GM18909 (cell line): ENCODE data around the gene ACSBG1.
"Not testable (repeated sequence)": the region's sequence is repeated elsewhere in the genome, so short reads cannot be mapped to it uniquely, and the experiment has no call there.

Experiments used
- ATAC-seq: cut with Tn5 transposase; IDR thresholded peaks from one replicate; pipeline ENCODE4 v1.9.1; 2021; ENCODE audit warnings: mild to moderate bottlenecking; ENCODE audit not compliant: unreplicated experiment, poor library complexity

ACSBG1 gene

DNA sequence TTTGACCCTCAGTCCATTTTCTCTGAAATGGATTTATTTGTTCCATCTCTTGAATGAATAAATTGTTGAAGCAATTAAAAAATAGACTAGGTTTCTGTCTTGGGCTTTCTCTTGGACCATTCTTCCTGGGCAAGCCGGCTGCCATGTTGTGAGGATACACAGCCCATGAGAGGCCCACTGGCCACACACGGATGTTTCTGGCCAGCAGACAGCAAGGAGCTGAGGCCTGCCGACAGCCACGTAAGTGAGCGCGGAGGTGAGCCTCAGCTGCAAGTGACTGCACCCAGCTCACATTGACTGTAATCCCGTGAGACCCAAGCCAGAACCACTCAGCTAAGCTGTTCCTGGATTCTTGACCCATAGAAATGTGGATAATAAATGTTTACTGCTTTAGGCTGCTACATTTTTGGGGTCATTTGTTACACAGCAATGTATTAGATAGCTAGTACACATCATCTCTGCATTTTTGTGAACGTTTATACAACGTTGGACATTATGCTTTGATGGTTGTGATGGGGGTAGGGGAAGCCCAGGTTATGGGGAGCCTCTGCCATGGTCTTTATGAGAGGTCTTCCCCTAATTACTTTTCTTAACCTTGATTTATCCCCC lies 62.4 kb downstream of the ACSBG1 start:
- no peak for ATAC-seq

DNA sequence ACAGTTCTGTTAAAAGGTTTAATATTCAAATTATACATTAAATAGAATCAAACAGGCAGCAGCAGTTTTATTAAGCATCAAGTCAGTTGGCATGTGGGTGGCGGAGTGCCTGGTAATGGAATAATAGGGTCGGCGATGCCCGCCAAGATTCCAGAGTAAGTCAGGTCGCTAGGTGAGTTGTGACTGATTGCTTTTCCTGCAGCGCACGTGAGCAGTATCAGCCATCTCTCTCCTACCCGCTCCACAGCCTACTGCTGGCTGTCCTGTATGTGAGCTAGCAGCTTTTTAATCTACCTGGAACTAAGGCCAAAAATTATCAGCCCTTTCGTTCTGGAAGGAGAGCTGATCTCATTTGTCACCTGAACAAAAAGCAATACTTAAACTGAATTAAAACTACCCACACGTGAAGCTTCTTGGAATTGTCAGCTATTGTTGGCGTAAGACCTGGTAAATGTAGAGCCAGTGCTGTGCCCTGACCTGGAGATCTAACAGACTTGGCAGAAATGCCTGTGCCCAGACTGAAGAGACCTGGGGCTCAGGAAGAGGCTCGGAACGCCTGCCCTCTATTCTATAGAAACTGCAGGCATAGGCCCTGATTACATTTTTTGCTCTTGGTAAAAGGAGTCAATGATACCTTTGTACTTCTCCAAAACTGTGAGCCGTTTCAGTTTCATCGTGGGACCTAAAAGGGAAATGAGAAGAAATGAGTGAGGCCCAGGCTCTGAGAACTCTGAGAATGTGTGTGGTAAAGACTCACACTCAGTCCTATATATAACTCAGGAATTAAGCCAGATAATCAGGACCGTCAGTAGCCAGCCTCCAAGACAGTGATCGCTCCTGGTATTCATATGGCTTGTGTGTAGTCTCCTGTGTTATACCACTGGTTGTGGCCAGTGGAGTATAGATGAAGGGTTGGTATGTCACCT lies 63.3 kb downstream of the ACSBG1 start:
- peak; percentile 67 for ATAC-seq

DNA sequence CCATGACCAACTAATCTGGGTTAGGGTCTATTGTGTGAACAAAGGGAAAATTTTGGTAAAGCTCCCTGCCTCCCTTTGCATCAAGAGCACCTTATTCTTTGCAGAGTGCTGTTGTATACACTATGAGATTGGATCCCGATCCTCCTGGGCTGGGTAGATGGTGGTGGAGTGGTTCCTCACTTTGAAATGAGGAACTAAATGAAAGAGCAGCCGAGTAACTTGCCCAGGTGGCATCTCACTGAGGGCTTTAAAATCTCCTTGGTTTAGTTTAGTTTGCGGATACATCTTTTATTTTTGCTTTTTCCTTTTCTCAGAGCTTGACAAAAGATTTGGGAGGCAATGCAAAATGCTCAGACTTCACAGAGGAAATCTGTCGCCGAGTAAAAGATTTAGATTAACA lies 65.8 kb downstream of the ACSBG1 start:
- no peak for ATAC-seq

DNA sequence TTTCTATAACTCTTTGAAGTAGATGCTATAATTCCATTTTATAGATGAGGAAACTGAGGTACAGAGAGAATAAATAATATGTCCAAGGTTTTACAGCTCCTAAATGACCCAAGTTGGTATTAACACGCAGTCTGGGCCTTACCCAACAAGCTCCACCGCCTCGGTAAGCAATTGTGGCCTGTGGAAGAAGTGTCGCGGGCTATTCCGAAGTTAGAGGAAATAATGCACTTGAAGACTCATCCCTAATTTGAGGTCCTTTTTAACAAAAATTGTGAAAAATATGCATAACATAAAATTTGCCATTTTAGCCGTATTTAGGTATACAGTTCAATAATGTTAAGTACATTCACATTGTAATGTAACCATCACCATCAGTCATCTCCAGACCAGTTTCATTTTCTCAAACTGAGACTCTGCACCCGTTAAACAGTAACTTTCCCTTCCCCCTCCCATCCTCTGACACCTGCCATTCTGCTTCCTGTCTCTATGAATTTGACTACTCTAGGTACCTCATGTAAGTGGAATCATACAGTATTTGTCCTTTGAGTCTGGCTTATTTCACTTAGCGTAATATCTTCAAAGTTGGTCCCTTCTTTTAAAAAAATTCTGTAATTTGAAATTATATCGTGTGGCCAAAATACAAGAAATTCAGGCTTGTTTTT lies 67.0 kb downstream of the ACSBG1 start:
- ATAC-seq = peak; percentile 67

DNA sequence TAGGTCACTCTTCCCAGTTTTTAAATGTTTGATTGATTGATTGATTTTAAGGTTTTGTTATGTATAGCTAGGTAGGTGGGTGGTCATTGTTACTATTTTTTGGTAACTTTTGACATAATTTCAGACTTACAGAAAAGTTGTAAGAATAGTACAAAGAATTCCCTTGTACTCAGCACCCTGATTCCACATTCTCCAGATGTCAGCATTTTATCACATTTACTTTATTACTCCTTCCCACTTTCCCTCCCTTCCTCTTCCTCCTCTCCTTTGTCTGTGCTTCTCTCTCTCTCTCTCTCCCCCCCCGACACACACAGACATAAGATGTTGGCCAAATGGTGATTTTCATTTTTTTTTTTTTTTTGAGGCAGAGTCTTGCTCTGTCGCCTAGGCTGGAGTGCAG lies 70.4 kb downstream of the ACSBG1 start:
- no peak for ATAC-seq

DNA sequence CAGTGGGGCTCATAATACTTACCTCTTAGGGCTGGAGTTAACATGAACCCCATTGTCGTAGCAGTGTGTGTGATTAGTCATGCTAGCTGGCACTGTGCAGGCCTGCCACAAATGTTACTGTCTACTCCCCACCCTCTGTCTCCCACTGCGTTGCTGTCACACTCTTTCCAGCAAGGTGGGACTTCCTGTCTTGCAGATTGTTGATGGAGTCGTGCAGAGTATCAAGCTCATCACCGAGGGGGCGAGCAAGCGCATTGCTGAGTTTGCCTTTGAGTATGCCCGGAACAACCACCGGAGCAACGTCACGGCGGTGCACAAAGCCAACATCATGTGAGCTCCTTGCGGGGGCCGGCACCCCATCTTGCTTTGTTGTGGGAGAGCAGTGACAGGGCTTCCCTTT lies 72.3 kb downstream of the ACSBG1 start:
- ATAC-seq = no peak

DNA sequence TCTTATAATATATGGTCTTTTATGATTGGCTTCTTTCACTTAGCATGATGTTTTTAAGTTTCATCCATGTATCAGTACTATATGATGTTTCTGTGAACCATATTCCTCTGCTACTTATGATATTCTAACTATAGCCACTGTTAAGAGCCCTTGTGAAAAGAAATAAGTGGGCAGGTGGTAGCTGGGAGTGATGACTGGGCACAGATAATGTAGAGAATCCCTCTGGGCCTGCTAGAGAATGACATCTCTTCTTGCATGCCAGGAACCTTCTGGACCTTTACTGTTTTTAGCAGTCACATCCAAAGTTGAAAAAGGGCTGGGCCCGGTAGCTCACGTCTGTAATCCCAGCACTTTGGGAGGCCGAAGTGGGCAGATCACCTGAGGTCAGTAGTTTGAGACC lies 75.0 kb downstream of the ACSBG1 start:
- no peak for ATAC-seq

DNA sequence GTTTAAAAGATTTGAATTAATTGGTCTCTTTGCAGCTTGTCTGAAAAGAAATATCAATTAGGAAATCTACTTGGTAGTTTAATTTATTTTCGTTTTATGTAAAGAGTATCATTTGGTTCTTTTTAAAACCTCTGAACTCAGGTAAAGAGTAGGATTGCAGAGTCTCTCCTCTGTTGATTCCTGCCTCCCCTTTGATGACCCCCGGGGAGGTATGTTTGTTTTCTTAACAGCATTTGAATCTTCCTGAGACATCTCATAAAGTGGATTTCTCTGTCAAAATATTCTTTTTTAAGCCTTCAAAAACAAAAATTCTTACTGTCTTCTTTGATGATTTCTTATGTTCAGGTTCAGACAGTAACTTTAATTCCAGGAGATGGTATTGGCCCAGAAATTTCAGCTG lies 77.2 kb downstream of the ACSBG1 start:
- ATAC-seq = no peak

DNA sequence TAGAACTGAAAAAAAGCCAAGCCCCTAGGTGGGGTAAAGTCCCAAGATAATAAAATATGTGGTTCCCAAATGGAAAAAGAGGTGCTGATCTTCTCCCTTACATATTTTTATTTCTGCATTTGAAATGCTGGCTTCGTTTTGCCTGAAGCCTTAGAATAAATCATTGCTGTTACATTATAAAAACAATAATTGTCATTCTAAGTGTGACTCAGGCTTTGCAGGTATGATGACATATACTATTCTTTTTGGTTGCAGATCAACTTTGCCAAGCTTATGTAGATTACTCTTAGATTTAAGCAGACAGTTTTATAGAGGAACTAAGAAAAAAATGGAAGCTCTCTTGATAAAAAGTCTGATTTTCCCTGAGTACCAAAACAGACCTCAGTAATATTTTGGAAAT lies 77.7 kb downstream of the ACSBG1 start:
- ATAC-seq = no peak

DNA sequence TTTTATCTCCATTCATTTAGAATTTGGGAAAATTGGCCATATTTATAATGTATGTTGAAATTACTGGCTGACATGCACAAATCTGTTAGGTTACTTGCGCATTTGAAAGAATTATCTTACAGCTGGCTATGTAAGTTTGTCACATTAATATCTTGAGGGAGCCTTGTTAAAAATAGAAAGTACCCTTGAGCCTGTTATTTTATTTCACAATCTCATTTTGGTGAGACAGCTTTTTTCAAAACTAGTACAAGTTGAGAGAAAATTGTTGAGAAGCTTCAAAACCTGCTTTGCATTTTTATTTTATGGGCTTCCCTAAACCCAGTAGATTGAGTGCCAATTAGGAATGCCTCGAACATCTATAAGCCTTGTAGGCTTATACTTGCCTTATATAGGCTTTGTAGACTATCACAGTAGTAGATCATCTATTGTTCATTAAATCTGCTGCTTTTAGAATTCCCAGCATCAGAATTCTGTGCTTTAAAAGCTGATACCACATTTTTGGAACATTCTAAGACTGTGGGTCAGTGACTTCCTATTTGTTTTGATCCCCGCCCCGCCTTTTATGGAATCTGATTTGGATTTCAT lies 78.9 kb downstream of the ACSBG1 start:
- no peak for ATAC-seq

DNA sequence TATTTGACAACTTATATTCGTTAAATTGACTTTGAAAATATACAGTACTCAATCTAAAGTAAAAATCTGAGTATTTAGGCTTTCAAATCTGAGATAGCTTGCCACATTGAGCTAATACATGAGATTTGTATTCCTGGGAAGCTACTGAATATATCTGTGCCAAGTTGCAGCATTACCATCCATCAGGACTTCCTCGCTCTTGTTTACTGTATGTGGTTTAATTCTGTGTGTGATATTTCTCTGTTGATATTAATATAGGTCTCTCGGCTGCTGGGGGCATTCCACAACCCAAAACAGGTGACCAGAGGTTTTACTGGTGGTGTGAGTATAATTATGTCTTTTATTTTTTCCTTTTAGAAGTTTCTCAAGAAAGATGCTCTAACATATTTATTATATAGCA lies 79.4 kb downstream of the ACSBG1 start:
- ATAC-seq = no peak

DNA sequence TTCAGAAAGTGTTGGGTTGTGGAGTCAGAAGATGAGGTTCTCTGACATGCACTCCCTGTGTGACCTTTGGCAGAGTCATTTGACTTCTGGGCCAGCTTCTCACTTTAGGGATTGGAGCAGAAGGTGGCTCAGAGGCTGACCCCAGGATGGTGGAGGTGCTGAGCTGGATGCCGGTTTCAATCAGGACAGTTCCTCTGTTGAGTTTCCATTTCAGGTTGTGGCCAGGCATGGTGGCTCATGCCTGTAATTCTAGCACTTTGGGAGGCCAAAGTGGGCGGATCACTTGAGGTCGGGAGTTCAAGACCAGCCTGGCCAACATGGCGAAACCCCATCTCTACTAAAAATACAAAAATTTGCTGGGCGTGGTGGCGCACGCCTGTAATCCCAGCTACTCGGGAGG lies 83.3 kb downstream of the ACSBG1 start:
- not testable (repeated sequence) for ATAC-seq

DNA sequence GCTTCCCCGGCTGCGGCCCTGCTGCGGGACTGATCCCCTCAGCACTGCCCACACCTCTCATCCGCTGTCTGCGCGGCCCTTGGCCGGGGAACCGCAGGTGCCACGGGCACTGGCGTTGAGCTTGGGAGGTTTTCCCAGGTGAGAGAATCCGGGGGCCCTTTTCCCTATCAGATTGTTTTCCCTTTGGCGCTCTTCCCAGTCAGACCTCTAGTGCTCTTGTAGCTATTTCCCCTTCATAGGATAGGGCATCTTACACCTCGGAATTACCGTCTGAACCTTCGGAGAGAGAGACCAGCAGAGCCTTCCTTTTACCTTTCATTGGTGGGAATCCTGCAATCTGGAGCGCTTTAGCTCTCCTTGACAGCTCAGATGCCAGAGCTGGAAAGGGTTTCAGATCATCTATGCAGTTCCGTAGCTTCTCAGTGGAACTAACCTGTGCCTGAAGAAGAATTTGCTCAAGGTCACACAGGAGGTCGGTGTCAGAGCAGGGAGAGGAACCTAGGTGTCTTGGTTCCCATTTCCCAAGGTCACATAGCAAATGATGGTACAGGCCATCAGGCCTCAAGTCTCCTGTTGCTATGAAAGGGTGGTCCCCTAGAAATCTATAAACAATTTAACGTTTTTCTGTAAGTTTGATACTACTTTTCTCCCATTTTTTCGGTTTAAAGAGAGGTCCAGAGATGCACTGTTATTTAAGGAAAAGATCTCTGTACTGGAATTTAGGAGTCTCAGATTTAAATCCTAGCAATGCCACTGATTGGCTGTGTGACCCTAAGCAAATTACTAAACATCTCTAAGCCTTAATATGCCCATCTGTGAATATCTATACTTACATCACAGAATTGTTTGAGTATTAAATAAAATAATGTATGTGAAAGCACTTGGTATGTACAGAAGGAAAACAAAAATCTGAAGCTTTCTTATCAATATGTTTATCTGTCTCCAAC lies 84.3 kb downstream of the ACSBG1 start:
- ATAC-seq = peak; percentile 3

DNA sequence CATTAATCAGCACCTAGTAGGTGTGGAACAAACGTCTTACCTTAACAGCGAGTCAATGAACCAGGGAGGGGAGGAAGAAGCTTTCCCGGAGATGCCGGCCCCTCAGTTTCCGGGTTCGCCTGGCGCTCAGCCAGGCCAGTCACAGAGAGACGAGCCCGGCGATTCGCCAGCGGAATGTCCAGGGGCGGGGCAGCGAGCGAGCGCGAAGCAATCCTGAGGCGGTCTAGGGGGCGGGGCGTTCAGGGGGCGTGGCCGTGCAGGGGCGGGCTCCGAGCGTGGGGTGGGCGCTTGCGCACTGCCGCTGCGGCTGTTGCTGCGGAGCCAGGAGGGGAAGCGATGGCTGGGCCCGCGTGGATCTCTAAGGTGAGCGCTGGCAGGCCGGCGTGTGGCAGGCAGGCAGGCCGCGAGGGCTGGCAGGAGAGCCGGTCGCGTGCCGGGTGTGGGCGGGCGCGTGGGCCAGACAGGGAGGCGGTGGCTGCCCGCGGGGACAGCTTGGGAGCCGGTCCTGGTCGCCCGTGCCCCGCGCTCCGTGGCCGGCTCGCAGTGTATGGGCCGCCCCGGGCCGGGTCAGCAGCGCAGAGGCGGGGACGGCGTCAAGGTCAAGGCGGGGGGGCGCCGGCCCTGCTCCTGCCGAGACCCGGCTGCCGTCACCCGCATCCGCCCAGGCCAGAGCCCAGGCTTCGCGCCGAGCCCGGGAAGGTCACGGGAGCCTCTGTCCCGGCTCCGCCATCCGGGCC lies 85.1 kb downstream of the ACSBG1 start, which contains the start of gene IDH3A:
Gene IDH3A (plus strand): TSS at position 295 of the 737 bp plus-strand sequence. CDS start 42 bp downstream, at position 337.
- ATAC-seq = peak; percentile 75

DNA sequence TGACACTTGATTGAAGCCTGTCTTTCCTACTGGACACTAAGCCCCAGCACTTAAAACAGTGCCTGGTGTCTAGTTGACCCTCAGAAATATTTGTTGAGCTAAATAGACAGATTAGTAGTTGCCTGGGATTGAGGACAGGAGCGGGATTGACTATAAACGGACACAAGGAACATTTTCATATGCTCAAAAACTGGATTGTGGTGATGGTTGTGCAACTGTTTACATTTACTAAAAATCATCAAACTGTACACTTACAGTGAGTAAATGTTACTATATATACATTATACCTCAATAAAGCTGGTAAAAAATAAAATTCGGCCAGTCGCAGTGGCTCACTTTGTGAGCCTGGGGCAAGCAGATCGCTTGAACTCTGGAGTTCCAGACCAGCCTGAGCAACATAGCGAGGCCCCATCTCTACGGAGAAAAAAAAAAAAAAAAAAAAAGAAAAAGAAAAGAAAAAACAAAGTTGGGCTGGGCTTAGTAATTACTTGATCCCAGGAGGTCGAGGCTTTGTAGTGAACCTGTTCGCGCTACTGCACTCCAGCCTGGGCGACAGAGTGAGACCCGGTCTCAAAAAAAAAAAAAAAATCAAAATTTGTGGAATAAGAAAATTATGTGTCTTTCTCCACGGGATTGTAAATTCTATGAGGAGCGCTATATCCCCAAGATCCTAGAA lies 85.8 kb downstream of the ACSBG1 start:
- ATAC-seq = peak; percentile 9

DNA sequence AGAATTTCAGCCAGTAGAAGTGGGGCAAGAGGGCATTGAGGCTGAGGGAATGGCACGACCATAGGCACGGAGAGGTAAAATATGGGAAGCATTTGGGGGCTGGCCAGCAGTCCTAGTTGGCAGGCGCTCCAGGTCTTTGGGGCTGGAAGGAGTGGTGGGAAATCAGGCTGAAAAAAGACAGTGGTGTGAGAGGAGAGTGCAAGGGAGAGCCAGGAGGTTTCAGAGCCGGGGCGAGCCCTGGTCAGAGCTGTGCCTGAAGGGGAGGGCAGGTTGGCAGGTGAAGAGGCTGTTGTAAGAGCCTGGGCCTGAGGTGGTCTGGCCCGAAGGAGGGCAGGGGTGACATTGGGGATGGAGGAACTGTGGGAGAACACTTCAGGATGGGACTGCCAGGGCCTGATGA lies 86.8 kb downstream of the ACSBG1 start:
- no peak for ATAC-seq

DNA sequence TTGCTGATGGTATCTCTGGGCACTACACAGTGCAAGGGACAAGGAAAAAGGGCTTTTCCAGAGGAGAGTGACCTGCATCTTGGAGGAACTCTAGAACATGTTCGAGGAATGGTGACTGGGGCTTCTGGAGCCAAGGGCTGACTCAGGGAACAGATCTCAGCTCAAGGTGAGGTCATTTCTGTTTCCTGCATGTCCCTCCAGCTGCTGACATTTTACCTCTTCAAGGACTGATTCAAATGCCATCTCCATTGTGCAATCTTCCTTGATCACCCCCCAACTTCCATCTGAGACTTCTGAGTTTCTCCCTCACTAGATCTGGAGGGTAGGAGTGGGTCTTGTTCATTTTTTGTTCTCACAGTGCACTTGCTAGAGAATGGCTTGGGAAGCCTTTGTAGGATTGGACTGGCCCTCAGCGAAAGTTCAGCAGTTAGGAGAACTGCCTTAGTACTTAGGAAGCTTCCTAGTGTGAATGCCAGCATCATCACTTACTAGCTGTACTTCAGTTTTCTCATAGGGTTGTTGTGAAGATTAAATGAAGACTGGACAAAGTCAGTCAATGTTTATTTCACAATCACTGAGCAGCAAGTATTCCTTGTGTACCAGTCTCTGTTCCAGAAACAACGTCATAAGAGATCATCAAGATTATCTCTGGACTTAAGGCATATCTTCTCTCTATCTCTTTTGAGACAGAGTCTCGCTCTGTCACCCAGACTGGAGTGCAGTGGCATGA lies 87.8 kb downstream of the ACSBG1 start:
- ATAC-seq = no peak

DNA sequence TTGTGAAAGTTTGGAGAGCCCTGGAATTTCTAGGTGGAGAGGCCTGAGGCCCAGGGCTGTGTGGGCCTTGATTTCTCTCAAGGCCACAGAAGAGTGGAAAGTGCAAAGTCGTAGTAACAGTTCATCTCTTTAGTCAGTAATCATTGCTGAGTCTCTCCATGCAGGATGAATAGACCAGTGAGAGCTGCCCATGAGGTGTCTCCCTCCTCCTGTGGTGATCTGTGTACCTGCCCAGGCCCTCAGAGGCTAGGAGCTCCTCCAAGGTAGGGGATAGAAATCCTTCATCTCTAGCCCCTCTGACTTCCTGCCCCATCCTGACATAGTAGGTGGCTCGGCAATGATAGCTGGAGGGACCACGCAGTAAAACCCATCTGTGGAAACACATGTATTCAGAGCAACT lies 92.0 kb downstream of the ACSBG1 start:
- ATAC-seq = no peak
